GM18861 (cell line): ENCODE measurements around the gene SMO.
A peak's percentile ranks its signal among the peaks of the same experiment; 100 is the strongest.

ENCODE experiments used
- ATAC-seq: cut with Tn5 transposase; IDR thresholded peaks from one replicate; pipeline ENCODE4 v1.9.1; 2021; ENCODE audit not compliant: unreplicated experiment

The SMO gene

DNA sequence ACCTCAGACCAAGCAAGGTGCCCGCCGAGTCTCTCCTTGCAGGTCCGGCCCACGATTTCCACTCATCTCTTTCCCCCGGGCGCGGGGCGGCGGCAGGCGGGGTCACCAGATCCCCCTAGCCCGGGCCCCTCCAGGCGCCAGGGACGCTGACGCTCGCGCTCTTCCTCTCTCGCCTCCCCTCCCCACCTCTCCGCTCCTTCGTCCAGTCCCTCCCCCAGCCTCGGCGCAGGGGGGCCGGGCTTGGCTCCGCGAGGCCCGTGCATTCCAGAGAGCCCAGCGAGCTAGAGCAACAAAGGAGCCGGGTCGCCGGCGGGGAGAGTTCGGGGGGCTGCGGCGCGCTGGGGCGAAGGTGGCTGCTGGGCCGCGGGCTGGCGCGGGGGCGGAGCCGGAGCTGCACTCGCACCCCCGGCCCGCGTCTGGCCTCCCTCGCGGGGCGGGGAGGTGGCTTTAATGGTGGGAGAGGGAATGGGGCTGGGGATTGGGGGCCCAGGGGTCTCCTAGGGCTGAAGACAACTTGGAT, at the start of gene SMO:
Gene SMO (plus strand): TSS at position 262 of the 520 bp plus-strand sequence. CDS start 519 bp downstream, outside the sequence.
- ATAC-seq, result no peak

DNA sequence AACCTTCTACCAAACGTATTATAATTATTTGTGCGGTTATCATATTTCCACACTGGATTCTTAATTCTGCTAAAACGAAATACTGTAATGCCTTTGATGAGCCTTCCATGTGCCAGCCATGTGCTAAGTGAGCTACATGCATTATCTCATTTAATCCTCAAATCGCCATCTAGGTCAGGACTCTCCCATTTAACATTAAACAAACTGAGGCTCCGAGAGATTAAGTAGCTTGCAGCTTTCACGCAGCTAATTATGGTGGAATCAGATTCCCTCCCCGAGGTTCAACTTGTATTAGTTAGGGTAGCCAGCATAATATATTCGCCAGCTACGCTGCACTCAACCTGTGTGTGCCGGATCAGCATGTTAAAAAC, 44.7 kb upstream of the SMO start:
- no peak for ATAC-seq

DNA sequence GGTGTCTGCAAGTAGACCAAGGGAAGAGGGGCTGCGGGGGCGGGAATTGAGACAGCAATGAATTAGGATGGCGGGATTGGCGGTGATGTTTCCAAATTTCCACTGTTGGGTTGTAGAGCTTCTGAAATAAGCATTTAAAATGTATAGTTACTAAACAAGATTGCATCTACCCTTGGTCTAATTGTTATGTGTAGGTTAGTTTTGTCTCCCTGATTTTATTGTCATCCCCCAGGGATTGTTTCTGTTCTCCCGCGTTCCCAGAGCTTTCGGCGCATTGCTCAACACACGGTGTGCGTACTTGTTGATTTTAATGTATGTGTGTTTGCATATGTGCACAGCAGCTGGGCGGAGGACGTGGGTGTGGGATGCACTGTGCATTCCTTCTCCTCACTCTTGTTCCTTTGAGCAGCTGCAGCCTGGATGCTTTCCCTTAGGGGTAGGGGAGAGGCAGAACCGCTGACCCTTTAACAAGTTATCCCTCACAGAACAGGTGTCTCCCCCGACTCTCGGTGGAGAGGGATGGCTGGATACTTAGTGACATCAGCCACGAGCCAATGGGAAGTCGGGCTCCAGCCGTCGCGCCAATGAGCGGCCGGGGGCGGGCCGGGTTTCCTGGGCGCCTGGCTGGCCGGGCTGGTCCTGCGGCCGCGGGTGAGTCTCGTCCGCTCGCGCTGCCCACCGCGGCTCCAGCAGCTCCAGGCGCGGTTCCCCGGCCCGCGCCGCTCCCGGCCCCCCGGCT, 44.2 kb upstream of the SMO start, which contains the start of gene TSPAN33:
Gene TSPAN33 (plus strand): TSS at position 613 of the 739 bp plus-strand sequence. CDS start 274 bp downstream, outside the sequence.
- ATAC-seq, result peak; percentile 48

DNA sequence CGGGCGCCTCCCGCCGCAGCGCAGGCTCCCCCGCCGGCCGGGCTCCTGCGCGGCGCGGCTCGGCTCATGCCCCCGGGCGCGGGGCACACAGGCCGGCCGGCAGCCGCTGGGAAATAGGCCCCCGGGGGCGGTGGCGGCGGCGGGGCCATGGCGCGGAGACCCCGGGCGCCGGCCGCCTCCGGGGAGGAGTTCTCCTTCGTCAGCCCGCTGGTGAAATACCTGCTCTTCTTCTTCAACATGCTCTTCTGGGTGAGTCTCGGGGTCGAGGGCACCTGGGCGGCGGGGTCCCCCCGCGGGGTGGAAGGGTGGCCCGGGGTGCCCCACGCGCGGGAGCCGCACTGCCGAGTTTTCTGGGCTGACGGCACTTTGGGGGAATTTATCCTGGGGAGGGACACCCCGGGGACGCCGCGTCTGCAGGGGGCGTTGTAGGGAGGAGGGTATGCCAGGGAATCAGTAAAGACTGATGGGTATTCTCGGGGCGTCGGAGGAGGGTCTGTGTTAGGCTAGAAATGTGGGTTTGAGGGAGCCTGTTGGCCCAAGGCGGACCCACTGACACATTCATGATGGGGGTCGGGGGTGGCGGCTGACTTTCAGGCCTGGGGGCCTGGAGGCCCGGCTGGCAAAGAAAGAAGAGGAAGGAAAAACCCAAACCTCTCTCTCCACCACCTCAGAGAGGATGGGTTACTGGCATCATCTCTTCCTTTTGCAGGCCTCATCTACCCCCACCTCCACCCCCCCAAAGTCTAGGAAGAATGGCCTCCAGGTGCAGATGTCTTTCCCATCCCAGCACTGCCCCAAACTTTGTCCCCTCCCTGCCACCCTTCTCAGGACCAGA, 43.4 kb upstream of the SMO start:
- peak; percentile 3 for ATAC-seq

- peak; percentile 65 for ATAC-seq
These were observed 42.0 kb upstream of the SMO start for GRCh38 chr7:129146237-129146979.

DNA sequence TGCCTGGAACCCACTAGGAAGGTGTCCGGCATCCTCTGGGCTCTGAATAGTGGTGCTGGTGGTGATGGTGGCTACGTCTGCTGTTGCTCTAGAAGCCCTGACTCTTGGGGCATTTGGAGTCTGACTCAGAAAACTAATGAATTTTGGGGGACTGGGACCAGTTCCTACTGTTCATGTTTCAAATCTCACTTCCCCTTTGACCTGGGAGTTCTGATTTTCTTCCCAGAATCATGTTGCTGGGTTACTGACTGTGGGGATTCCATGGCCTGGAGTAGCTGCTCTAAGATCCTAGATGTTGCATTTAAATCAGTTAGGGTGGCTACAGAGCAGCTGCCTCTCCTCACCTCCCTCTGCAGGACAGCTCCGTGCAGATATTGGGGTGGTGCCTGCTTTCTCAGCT, 40.7 kb upstream of the SMO start:
- ATAC-seq, result no peak

GRCh38 chr7:129149511-129149910, 38.9 kb upstream of the SMO start:
- ATAC-seq, result no peak

DNA sequence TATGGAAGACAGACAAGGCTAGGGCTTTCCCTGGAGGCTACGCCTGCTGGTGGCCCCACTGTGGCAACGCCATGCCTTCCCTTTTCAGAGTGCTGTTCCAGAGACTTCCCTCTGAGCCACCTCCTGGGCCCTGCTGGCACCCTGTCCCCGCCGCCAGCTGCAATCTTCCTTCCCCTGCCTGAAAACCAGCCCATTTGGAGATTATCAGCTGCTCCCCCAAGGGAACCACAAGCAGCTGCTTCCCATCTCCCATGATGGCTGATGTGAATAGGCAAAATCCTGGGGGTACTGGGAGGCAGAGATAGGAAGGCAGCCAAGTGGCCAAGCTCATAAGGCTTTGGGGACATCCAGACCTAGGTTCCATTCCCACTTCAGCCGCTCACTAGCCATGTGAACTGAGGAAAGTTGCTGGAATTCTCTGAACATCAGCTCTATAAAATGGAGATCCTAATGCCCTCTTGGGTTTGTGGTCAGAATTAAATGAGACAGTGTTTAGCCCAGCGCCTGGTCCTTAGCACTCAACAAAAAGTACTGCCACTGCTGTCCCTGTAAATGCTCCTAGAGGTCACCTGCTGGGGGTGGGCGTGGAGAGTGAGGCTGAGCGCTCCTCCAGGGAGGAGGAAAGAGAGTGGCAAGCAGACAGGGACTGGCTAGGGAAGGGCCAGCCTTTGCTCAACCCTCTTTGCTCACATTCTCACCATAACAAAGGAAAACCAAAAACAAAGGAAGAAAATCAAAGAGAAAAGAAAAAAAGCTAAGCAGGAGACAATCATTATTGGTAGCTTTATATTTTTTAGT, 38.0 kb upstream of the SMO start:
- ATAC-seq, result no peak

DNA sequence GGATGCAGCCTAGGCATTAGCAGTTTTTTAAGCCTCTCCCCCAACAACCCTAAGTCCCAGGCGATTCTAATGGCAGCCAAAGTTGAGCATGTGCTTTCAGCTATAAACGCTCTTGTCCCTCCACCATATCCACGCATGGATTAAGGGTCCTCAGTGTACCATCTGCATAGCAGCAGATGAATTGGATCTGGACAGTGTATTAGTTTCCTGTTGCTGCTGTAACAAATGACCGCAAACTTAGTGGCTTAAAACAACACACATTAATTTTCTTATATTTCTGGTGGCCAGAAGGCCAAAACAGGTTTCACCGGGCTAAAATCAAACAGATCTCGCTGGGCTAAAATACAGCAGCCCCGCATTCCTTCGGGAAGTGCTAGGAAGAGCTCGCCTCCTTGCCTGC, 30.8 kb upstream of the SMO start:
- ATAC-seq, result no peak

- no peak for ATAC-seq
These were observed 28.9 kb upstream of the SMO start for GRCh38 chr7:129159539-129159938.

GRCh38 chr7:129160161-129160905, 28.1 kb upstream of the SMO start:
- ATAC-seq, result no peak

DNA sequence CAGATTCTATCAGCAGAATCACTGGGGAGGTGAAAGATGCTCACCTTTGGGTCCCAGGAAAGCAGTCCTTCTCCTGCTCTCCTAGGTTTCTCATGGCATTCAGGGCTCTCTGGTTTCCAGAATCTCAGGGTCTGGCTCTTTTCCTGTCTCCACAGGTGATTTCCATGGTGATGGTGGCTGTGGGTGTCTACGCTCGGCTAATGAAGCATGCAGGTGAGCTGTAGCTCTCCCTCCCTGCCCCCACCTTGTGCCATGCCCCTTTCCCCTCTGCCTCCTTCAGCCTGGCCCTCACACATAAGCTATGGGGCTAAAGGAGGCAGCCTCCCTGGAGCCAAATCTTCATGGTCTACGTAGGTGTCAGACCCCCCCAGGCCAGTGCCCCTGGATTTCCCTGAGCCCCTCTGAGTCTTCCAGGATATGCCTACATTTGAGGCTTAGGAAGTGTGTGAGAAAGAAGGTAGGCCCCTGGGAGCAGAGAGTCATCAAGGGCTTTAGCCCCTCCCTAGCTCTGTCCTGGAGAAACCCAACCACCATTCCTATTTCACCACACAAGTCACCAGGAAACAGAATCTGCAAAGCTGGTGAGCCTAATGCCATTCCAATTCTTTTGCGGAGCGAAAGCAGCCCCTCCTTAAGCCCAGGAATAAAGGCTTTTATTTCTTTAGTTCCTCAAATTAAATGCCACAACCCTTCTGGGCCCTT, 26.8 kb upstream of the SMO start:
- no peak for ATAC-seq

- ATAC-seq, result no peak
These were observed 25.7 kb upstream of the SMO start for GRCh38 chr7:129162732-129163131.

- ATAC-seq, result no peak
These were observed 24.4 kb upstream of the SMO start for GRCh38 chr7:129163875-129164544.

- ATAC-seq, result no peak
These were observed 21.7 kb upstream of the SMO start for GRCh38 chr7:129166745-129167144.

DNA sequence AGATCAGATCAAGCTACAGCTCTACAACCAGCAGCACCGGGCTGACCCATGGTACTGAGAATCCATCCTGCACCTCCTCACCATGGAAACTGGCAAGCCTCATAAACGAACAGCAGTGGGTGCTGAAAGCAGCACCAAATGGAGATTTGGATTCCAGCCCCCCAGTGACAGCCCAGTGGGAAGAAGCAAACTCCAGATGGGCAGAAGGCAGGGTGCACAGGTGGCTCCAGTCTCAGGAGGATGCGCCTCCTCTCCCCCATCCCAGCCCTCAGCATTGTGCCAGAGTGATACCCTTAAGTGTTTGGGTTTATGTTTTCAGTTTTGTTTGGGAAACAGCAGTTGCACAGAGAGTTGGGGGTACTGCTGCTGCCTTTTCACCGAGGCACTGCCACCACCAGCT, 20.6 kb upstream of the SMO start:
- ATAC-seq, result no peak

DNA sequence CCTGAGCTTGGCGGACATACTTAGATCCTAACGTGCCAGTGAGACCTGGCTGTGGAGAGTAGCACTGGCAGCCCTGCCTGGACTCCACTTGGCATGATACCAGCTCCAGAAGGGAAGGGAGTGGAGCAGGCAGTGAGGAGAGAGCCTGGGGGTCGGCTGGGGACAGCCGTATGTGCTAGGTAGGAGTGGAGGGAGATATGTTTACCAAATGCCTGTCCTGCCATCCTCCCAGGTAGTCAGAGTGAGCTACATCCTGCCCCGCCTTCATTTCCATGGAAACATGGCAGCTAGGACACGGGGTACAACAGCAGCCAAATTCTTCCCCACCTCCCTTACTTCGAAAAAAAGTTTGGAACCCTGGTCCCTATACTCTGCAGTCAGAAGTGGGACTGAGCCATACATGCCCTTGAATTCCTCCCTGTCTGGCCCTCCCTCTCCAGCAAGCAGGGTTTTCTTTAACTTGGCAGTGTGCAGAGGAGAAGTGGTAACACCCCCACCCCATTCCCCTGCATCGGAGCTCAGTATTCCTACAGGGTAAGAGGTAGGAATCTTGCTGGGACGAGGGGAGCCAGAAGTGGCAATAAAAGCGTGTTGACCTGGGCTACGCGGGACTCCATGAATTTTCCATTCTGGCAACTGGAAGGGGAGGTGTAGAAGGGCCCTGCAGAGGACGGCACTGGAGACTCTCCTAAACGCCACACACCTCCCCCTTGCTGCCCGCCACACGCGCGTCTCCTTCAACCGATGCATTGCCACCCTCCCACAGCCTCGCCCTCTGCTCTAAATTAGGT, 20.0 kb upstream of the SMO start:
- no peak for ATAC-seq

DNA sequence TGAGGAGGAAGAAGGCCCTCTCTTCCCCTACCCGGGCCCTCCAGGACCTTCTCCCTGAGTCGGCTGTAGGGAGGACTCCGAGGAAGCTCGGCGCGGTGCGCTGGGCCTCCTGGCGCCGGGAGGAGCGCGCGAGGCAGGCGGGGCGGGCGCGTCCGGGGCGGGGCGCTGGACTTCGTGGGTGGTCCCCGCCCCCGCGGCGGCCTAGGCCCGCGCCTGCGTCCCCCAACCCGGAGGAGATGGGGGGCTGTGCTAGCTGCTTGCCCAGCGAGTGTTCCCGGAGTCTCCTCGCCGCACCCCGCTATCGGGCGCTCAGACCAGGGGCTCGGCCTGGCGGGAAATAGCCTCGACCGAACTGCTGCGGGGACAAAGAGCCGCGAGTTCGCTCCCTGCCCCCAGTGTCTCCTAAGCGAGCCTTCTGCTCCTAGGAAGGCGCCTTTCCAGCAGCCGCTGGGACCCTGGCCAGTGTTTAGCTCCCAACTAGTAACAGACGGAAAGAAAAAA, 19.2 kb upstream of the SMO start:
- no peak for ATAC-seq
